Measurements from ENCODE around the gene ZMYND10.

ZMYND10 gene

DNA sequence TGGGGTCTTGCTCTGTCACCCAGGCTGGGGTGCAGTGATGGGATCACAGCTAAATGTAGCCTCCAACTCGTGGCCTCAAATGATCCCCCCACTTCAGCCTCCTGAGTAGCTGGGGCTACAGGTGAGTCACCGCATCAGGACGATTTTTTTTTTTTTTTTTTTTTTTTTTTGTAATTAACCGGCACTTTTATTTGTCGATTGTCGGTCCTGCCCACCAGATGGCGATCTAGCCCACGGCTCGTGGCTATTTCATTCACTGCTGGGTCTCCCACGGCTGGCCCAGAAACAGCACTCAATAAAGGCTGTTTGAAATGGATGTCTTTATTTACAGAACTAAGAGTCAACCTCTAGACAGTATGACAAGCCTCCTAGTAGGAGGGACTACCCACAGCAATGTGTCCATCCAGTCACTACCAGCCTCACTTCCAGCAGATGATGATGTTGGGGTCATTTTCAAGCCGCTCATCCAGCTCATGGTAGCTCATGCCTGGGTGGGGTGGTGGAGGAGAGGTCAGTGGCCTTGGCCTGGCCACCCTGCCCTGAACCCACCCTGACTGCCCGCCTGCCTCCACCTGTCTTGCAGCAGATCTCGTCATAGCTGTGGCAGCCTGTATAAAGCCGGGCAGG, 1.8 kb upstream of the ZMYND10 start:
- peak; percentile 85 for DNase-seq (ENCODE audit: low spot score)

- no peak for DNase-seq (ENCODE audit: low spot score)
Observed at GRCh38 chr3:50345008-50345407, 524 bp downstream of the ZMYND10 start.

DNA sequence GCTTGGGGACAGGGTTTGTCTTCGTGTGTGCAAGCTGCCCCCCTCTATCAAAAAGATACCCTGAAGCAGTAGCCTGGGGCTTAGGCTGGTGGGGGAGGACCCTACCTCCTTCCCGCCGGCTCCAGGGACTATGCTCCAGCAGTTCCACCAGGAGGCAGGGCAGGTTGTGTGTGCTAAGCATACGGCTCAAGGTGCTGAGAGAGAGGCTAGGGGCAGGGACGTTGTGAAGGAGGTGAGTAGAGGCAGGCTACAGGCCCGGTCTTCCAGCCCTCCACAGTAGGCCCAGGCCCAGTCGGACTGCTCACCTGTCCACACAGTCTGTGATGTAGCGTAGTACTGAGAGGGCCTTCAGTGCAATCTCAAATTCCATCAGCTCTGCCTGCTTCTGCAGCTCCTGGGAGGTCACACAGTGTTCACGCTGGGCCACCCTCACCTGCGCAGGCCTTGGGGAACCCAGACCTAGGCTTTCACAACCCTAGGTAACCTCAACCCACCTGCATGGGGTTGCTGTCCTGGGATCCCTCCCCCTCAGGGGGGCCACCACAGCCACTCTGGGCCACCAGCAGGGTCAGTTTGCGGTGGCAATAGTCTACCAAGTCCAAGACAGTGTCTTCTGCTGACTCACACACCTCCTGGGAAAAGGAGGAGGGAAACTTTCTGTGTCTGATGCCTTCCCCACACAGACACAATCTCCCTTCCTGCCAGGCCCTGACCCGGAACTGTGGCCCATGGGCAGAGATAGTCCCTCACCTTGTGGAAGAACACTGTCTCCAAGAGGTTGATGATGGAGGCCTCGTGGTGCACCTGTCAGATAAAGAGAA, 2.5 kb downstream of the ZMYND10 start:
- DNase-seq (ENCODE audit: low spot score) = no peak

DNA sequence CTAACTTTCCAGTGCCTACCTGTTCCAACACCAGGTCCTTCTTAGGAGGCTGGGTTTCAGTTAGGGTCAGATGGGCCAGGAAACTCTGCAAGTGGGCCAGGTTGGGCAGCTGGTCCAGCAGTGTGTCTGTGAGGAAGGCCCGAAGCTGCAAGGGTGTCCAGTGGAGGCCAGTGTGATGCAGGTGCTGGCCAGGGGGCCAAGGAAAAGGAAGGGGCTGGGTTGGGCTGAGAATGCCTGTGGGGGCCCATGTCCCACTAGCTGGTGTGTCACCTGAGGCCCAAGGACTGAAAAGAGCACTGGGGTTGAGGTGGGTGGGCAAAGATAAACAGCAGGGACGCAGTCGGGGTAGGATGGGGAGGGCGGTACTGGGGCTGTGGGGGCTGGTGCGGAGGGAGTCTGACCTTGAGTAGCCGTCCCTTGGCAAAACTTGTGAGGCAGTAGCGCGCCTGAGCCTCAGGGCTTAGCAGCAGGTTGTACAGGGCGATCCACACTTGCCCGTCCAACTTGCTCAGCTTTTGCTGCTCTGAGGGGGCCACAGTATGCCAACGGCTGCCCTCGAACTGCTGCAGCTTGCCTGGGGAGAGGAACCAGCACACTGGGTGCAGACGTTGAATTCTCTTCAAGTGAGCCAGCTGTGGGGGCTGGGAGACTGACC, 3.4 kb downstream of the ZMYND10 start:
- DNase-seq (ENCODE audit: low spot score) = no peak

DNA sequence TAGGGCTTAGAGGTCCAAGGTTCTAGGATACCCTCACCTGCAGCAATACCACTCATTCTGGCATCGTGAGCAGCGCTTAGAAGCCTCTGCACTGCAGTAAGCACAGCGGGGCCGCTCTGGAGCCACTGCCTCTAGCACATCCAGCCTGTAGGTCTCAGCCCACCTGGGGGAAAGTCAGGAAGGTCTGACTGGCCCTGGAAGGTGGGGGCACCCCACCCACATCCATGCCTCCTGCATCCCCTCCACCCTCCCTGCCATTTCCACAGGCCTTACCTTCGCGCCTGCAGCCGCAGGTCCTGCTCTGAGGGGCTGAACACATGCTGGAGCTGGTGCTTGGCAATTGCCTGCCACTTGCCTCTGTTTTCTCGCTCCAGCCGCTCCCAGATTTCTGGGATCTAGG, 4.0 kb downstream of the ZMYND10 start:
- DNase-seq (ENCODE audit: low spot score) = no peak

- peak; percentile 31 for DNase-seq (ENCODE audit: low spot score)
Observed at GRCh38 chr3:50340448-50341329, 4.8 kb downstream of the ZMYND10 start, which contains the start of gene RASSF1. Gene RASSF1 (minus strand): TSS chr3:50340836. CDS start chr3:50340805, 31 bp downstream.

- DNase-seq (ENCODE audit: low spot score) = no peak
Observed at GRCh38 chr3:50340147-50340447, 5.4 kb downstream of the ZMYND10 start.

DNA sequence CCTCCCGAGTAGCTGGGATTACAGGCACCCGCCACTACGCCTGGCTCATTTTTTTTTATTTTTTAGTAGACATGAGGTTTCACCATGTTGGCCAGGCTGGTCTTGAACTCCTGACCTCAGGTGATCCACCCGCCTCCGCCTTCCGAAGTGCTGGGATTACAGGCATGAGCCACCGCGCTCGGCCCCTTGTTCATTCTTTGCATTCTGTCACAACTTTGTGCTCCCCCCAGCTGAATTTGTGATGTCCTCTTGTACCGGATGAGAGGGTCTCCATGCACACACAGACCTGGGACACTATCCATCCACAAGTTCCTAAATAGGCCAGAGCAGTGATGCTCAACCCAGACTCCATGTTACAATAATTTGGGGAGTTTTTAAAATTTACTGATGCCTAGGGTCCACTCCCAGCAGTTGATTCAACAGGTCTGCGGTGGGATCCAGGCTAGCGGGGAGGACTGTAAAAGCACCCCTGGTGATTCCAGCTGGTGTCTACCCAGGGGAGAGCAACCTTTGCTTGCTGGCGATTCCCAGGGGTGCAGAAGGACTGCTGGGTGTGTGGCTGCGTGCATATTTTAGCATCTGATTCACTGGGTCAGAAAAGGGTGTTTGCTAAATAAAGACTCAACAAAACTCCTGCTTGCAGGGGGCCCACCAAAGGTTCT, 5.9 kb downstream of the ZMYND10 start:
- no peak for DNase-seq (ENCODE audit: low spot score)

DNA sequence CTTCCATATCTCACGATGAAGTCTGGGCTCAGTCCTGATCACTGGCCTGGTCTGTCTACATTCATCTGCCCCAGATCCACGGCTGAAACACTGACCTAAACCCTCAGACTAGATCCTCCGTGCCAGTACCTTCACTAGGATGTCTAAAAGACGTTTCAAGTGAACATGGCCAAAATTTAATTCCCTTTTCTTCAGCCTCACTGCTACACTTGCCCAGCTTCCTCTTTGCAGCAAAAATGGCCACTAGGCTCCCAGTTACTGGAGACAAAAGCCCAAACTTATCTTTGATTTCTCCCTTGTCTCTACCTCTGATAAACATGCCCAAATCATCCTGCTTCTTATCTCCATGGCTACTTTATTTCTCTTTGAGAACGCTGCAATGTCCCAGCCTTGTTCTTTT, 6.6 kb downstream of the ZMYND10 start:
- DNase-seq (ENCODE audit: low spot score) = no peak

- peak; percentile 99 for DNase-seq (ENCODE audit: low spot score)
Observed at GRCh38 chr3:50337175-50337861, 8.2 kb downstream of the ZMYND10 start.

DNA sequence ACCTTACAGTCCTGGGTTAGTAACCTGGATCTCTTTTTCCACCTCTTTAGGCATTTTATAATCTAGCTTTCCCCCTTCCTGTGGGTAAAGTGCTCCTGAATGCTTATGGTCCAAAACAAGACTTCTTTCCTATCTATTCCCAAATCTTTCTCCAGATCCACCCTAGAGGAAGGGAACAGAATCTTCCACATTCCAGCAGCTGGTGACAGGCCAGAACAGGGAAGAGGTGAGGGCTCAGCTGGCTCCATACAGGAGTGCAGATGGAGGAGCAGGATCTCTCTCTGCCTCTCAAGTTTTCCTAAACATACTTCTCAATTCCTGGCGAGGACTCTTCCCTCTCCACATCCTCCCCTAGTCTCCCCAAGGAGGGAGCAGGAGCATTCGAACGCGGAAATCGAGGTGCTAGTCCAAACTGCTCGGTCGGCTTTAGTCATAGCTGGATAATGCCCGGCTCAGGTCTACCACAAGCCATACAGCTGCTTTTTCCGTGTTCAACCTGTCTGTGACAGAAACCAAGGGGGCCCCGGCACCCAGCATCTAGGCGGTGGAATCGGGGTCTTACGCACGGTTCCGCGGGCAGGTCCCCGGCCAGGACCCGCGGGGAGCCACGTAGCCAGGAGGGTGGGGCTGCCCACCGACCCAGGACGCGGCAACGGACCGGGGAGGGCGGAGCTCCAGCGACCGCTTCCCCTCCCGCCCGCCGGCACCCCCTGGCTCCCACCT, 8.9 kb downstream of the ZMYND10 start:
- no peak for DNase-seq (ENCODE audit: low spot score)

GRCh38 chr3:50334339-50335075, 11.0 kb downstream of the ZMYND10 start:
- no peak for DNase-seq (ENCODE audit: low spot score)

DNA sequence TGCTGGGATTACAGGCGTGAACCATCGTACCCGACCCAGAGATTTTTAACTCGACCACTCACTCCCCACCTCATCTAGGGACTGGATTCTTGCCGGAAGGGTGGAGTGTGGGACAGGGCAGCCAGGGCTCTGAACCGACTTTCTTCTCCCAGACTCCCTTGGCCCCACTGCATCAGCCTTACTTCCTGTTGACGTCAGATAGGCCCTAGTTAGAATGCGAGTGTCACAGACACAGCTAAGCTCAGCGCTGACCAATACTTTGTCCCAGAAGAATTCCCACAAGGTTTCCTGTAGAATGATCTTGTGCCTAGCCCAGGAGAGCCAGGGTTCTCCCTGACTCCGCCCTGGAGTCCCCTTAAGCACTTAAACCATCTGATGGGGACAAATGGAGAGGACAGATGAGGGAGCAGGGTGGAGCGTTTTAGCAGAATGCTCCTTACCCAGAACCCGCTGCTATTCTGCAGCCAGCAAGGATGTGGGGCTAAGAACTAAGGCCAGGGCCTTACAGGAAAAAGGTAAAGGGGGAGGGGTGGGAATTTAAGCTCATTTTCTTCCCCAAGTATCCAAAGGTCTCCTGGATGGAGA, 11.7 kb downstream of the ZMYND10 start:
- DNase-seq (ENCODE audit: low spot score) = no peak

DNA sequence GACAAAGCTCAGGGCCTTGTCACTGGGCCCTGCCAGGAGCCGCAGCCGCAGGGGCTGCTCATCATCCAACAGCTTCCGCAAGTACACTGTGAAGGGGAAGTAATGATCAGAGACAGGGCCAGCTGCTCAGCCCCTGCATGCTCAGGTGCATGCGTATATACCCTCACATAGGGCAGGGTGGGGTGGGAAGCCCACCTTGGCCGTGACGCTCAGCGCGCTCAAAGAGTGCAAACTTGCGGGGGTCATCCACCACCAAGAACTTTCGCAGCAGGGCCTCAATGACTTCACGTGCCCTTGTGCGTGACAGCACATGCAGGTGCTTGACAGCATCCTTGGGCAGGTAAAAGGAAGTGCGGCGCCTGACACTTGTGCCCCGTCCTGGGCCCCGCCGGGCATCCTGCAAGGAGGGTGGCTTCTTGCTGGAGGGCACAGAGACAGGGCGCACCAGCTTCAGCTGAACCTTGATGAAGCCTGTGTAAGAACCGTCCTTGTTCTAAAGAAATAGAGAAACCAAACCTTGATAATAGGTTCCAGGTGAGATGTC, 14.1 kb downstream of the ZMYND10 start:
- DNase-seq (ENCODE audit: low spot score) = no peak

DNA sequence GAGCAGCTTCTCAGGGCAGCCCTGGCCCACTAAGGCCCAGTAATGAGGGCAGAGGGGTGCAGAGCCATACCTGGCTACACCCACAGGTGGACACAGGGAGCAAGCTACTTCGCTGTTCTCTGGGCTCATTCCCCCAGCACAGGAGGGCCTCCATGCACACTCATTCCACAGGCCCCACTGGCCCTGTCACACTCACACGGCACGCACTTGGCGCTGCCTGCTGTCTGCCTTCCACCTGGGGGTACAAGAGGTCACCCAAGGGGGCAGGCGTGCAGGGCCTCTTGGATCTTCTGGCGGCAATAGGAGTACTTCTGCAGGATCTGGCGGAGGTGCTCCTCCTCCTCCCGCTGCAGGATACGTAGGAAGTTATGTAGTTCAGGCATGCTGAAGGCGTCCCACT, 15.2 kb downstream of the ZMYND10 start:
- no peak for DNase-seq (ENCODE audit: low spot score)

DNA sequence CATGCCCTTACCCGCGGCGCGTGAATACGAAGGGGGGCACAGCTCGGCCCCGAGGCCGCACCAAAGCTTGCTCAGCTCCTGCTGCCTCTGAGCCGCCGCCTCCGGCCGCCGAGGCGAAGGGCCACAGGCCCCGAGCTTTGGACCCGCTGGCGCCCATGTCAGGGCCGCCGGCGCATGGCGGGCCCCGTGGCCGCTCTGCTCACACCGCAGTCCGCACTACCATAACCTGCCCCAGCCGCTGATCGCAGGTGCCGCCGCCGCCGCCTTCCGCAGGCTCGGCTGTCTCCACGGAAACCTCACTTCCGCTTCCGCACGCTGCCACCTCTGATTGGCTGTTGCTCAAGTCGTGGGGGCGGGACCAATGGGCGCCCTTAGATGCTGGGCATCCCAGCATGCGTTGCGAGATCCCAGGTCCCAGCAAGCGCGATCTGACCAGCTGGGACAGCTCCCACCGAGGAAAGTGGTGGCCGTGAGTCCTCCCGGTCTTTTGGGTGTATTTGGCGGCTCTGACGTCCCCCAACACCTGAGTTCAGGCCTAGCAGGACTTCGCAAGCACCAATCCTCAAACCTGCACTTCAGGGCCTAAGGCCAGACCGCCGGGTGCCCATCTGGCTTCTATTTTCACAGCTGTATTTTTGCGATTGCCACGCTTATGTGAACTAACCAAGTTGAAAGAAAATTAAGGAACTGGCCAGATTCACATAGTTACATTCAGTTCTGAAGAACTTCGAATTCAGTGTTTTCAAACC, 17.4 kb downstream of the ZMYND10 start, which contains the start of gene TUSC2:
TSS of gene TUSC2 (minus strand) at position 281 of the 749 bp plus-strand sequence. CDS start at position 157, 124 bp downstream.
- DNase-seq (ENCODE audit: low spot score) = peak; percentile 99

GRCh38 chr3:50327129-50327528, 18.4 kb downstream of the ZMYND10 start:
- no peak for DNase-seq (ENCODE audit: low spot score)

- DNase-seq (ENCODE audit: low spot score) = no peak
Observed at GRCh38 chr3:50326182-50326541, 19.4 kb downstream of the ZMYND10 start.
